Measurements from ENCODE around the gene CPA2. TPM values are rescaled to one million over a fixed set of nuclear protein-coding genes. Genes with fewer than 3 reads are reported as not detected.

CPA2 gene
- polyA plus RNA-seq, 2 of the 4 experiments (the other 2 are of a cell fraction) = not detected

DNA sequence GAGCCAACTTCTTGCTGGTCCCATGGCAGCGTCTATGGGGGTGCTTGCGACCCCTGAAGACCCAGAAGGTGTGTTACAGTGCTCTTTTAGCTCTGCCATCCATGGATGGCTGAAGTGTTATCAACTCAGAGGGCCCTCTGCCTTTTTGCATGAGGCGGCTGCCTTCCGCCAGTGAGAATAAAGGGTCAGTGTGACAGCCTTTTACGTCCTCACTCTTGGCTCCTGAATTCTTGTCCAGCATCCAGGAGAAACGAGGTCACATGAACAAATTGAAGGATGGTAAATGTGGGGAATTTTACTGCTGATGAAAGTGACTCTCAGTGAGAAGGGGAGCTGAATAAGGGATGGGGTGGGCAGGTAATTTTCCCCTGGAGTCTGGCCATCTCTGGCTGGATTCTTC, 34.9 kb upstream of the CPA2 start:
- H3K27ac ChIP-seq = no peak overlapping the region
- ChIA-PET POLR2A (no interaction called here), CTCF (interaction anchor here (0.6 kb wide), 1 partner anchor 159 kb away, joined by 4 read pairs; no protein-coding TSS in a partner anchor)
- no peaks in the 10 kb centered on the region for H3K4me1 ChIP-seq
- TF ChIP-seq HOXB13 (CRISPR knock-in tag; IDR thresholded peaks at IDR 0.05; ENCODE audit: low read depth) = no peak
- TF ChIP-seq ZSCAN20 (CRISPR knock-in tag; IDR thresholded peaks at IDR 0.05) = no peak
- no peak for TF ChIP-seq CHD4 (IDR thresholded peaks at IDR 0.05; ENCODE audit: borderline replicate concordance)
- TF ChIP-seq EP300 (IDR thresholded peaks at IDR 0.05) = no peak
- no peak for TF ChIP-seq TP53 (CRISPR knock-in tag; IDR thresholded peaks at IDR 0.05)
- no peak for TF ChIP-seq FOSB (CRISPR knock-in tag; IDR thresholded peaks at IDR 0.05)
- no peak overlapping the region for H3K4me2 ChIP-seq
- no peak overlapping the region for H3K4me3 ChIP-seq
- no peak for DNase-seq (ENCODE audit: low read depth in 1 of 2, low spot score in 1 of 2)
- no peak for ATAC-seq
- WGBS (ENCODE audit: missing lambda C conversion rate) = 35% methylated on average over 3 of the region's 6 CpGs
- no peak for FAIRE-seq
- H3K9me3 ChIP-seq = no peaks in the 10 kb centered on the region

DNA sequence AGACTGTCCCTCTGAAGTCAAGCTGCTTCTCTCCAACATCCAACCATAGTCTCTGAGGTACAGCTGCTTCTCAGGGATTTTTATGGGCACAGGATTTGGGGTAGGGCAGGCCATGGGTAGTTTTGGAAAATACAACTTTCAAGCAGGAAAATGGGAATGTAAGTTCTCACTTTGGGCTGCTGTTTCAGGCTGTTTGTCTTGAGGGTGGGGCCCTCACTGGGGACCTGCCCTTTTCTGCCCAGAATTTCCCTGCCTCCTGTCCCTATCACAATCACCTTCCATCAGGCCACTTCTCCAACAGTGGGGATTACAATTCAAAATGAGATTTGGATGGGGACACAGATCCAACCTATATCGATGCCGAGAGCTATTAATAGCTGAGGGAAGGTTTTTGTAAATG, 34.5 kb upstream of the CPA2 start:
- H3K4me1 ChIP-seq = no peaks in the 10 kb centered on the region
- POLR2A ChIA-PET = interaction anchor here (0.6 kb wide), 1 partner anchor 27 kb away, joined by 3 read pairs; the partner anchor contains the start of gene TMEM209
- CTCF ChIA-PET = interaction anchor here (0.6 kb wide), 1 partner anchor 159 kb away, joined by 4 read pairs; no protein-coding TSS in a partner anchor
- H3K9me3 ChIP-seq = no peaks in the 10 kb centered on the region
- WGBS (ENCODE audit: missing lambda C conversion rate) = 94% methylated on average over 2 of the region's 2 CpGs
- no peak for DNase-seq (ENCODE audit: low read depth in 1 of 2, low spot score in 1 of 2)
- H3K4me3 ChIP-seq = no peak overlapping the region
- H3K4me2 ChIP-seq = no peak overlapping the region
- H3K27ac ChIP-seq = no peak overlapping the region
- TF ChIP-seq MAFK (IDR thresholded peaks at IDR 0.05; ENCODE audit: partially characterized antibody) (no peak), NR3C1 (IDR thresholded peaks at IDR 0.05) (no peak), USF2 (IDR thresholded peaks at IDR 0.05) (no peak), HOXA7 (CRISPR knock-in tag; IDR thresholded peaks at IDR 0.05) (no peak), HOXB5 (CRISPR knock-in tag; IDR thresholded peaks at IDR 0.05) (no peak), FOXS1 (CRISPR knock-in tag; IDR thresholded peaks at IDR 0.05) (no peak), MYC (IDR thresholded peaks at IDR 0.05; ENCODE audit: borderline replicate concordance, low read length) (no peak), RCOR1 (IDR thresholded peaks at IDR 0.05; ENCODE audit: low read depth, low read length) (no peak), FOSB (CRISPR knock-in tag; IDR thresholded peaks at IDR 0.05) (no peak), KDM1A (IDR thresholded peaks at IDR 0.05; ENCODE audit: low read depth) (no peak), SREBF2 (IDR thresholded peaks at IDR 0.05) (no peak), CTCF (IDR thresholded peaks at IDR 0.05) (no peak), CBX2 (IDR thresholded peaks at IDR 0.05; ENCODE audit: borderline replicate concordance, low read depth) (no peak)
- TF ChIP-seq, protein P1, sequence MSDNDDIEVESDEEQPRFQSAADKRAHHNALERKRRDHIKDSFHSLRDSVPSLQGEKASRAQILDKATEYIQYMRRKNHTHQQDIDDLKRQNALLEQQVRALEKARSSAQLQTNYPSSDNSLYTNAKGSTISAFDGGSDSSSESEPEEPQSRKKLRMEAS (IDR thresholded peaks at IDR 0.05) = no peak
- TF ChIP-seq, protein P2, sequence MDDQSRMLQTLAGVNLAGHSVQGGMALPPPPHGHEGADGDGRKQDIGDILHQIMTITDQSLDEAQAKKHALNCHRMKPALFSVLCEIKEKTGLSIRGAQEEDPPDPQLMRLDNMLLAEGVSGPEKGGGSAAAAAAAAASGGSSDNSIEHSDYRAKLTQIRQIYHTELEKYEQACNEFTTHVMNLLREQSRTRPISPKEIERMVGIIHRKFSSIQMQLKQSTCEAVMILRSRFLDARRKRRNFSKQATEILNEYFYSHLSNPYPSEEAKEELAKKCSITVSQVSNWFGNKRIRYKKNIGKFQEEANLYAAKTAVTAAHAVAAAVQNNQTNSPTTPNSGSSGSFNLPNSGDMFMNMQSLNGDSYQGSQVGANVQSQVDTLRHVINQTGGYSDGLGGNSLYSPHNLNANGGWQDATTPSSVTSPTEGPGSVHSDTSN (IDR thresholded peaks at IDR 0.05) = no peak
- no peak for FAIRE-seq
- no peak for ATAC-seq

GRCh38 chr7:130234078-130234477, 32.6 kb upstream of the CPA2 start:
- Histone ChIP-seq H3K4me1 (no peaks in the 10 kb centered on the region), H3K9me3 (no peaks in the 10 kb centered on the region), H3K4me3 (no peak overlapping the region), H3K4me2 (no peak overlapping the region), H3K27ac (no peak overlapping the region)
- ChIA-PET POLR2A (no interaction called here), CTCF (interaction anchor here (1.6 kb wide), 1 partner anchor 10 kb away, joined by 4 read pairs; no protein-coding TSS in a partner anchor)
- ATAC-seq (no peak), FAIRE-seq (no peak), DNase-seq (ENCODE audit: low read depth in 1 of 2, low spot score in 1 of 2) (no peak)
- 65% methylated on average over 2 of the region's 2 CpGs for WGBS (ENCODE audit: missing lambda C conversion rate)
- TF ChIP-seq MYC (IDR thresholded peaks at IDR 0.05; ENCODE audit: borderline replicate concordance, low read length) (no peak), RFX5 (IDR thresholded peaks at IDR 0.05) (no peak), BCL3 (IDR thresholded peaks at IDR 0.05) (no peak), SREBF2 (IDR thresholded peaks at IDR 0.05) (no peak), FOXS1 (CRISPR knock-in tag; IDR thresholded peaks at IDR 0.05) (no peak), MAZ (IDR thresholded peaks at IDR 0.05; ENCODE audit: borderline replicate concordance, low read depth, low read length) (no peak), PHF8 (IDR thresholded peaks at IDR 0.05; ENCODE audit: borderline replicate concordance, low read depth) (no peak), ZNF302 (CRISPR knock-in tag; IDR thresholded peaks at IDR 0.05) (no peak), USF2 (IDR thresholded peaks at IDR 0.05) (no peak)
- TF ChIP-seq, protein P3, sequence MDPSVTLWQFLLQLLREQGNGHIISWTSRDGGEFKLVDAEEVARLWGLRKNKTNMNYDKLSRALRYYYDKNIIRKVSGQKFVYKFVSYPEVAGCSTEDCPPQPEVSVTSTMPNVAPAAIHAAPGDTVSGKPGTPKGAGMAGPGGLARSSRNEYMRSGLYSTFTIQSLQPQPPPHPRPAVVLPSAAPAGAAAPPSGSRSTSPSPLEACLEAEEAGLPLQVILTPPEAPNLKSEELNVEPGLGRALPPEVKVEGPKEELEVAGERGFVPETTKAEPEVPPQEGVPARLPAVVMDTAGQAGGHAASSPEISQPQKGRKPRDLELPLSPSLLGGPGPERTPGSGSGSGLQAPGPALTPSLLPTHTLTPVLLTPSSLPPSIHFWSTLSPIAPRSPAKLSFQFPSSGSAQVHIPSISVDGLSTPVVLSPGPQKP (IDR thresholded peaks at IDR 0.05; ENCODE audit: low read depth, low read length) = no peak
- TF ChIP-seq, protein P1 (IDR thresholded peaks at IDR 0.05) = no peak
- TF ChIP-seq, protein P4, sequence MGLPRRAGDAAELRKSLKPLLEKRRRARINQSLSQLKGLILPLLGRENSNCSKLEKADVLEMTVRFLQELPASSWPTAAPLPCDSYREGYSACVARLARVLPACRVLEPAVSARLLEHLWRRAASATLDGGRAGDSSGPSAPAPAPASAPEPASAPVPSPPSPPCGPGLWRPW (IDR thresholded peaks at IDR 0.05) = no peak

Measured in A549 (cell line).